ENCODE measurements around the gene PLXNA4. TPM values are rescaled to one million over a fixed set of nuclear protein-coding genes. Genes with fewer than 3 reads are reported as not detected.

The PLXNA4 gene
- total RNA-seq, 1 donor from 2014 or later: 13.6 TPM

DNA sequence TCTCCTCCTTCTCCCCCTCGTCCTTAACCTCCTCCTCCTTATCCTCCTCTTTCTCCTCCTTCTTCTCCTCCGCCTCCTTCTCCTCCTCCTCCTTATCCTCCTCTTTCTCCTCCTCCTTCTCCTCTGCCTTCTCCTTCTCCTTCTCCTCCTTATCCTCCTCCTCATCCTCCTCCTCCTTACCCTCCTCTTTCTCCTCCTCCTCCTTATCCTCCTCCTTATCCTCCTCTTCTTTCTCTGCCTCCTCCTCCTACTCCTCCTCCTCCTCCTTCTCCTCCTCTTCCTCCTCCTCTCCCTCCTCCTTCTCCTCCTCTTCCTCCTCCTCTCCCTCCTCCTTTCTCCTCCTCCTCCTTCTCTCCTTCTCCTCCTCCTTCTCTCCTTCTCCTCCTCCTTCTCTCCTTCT, 14.5 kb downstream of the PLXNA4 start:
- Mint-ChIP-seq H3K4me1 (ENCODE audit: unreplicated experiment) (peaks cover 11% of the 10 kb centered on the region), H3K9me3 (no peaks in the 10 kb centered on the region), H3K36me3 (peaks cover 4% of the 10 kb centered on the region), H3K27me3 (peaks cover 53% of the 10 kb centered on the region), H3K4me3 (no peak overlapping the region), H3K27ac (no peak overlapping the region)
- no peak for TF ChIP-seq CTCF (conservative IDR thresholded peaks at IDR 0.05)
- DNase-seq (ENCODE audit: extremely low spot score, unreplicated experiment): no peak

- DNase-seq (ENCODE audit: extremely low spot score, unreplicated experiment): no peak
- H3K27me3 Mint-ChIP-seq: peaks cover 45% of the 10 kb centered on the region
- H3K9me3 Mint-ChIP-seq: no peaks in the 10 kb centered on the region
- H3K36me3 Mint-ChIP-seq: peaks cover 4% of the 10 kb centered on the region
- TF ChIP-seq CTCF (conservative IDR thresholded peaks at IDR 0.05): no peak
- no peak overlapping the region for H3K4me3 Mint-ChIP-seq
- peaks cover 11% of the 10 kb centered on the region for H3K4me1 Mint-ChIP-seq (ENCODE audit: unreplicated experiment)
- H3K27ac Mint-ChIP-seq: no peak overlapping the region
Measured at GRCh38 chr7:132560825-132561529, 15.3 kb downstream of the PLXNA4 start.

GRCh38 chr7:132560105-132560504, 16.2 kb downstream of the PLXNA4 start:
- no peak for TF ChIP-seq CTCF (conservative IDR thresholded peaks at IDR 0.05)
- H3K4me3 Mint-ChIP-seq: no peak overlapping the region
- peaks cover 4% of the 10 kb centered on the region for H3K36me3 Mint-ChIP-seq
- H3K27me3 Mint-ChIP-seq: peaks cover 37% of the 10 kb centered on the region
- H3K9me3 Mint-ChIP-seq: no peaks in the 10 kb centered on the region
- no peak for DNase-seq (ENCODE audit: extremely low spot score, unreplicated experiment)
- H3K4me1 Mint-ChIP-seq (ENCODE audit: unreplicated experiment): peaks cover 11% of the 10 kb centered on the region
- H3K27ac Mint-ChIP-seq: no peak overlapping the region

GRCh38 chr7:132558815-132559214, 17.5 kb downstream of the PLXNA4 start:
- H3K4me1 Mint-ChIP-seq (ENCODE audit: unreplicated experiment): peaks cover 11% of the 10 kb centered on the region
- no peaks in the 10 kb centered on the region for H3K9me3 Mint-ChIP-seq
- no peak for DNase-seq (ENCODE audit: extremely low spot score, unreplicated experiment)
- no peak for TF ChIP-seq CTCF (conservative IDR thresholded peaks at IDR 0.05)
- no peaks in the 10 kb centered on the region for H3K36me3 Mint-ChIP-seq
- no peak overlapping the region for H3K27ac Mint-ChIP-seq
- H3K4me3 Mint-ChIP-seq: no peak overlapping the region
- H3K27me3 Mint-ChIP-seq: peaks cover 31% of the 10 kb centered on the region

GRCh38 chr7:132557489-132558044, 18.7 kb downstream of the PLXNA4 start:
- Mint-ChIP-seq H3K27me3 (peaks cover 31% of the 10 kb centered on the region), H3K4me1 (ENCODE audit: unreplicated experiment) (peaks cover 11% of the 10 kb centered on the region), H3K4me3 (no peak overlapping the region), H3K27ac (no peak overlapping the region), H3K36me3 (no peaks in the 10 kb centered on the region), H3K9me3 (no peaks in the 10 kb centered on the region)
- DNase-seq (ENCODE audit: extremely low spot score, unreplicated experiment): no peak
- no peak for TF ChIP-seq CTCF (conservative IDR thresholded peaks at IDR 0.05)

Measured in type B pancreatic cell (in vitro differentiated cells).